ENCODE data around the gene EREG. TPM values are rescaled to one million over a fixed set of nuclear protein-coding genes. Genes with fewer than 3 reads are reported as not detected.

Gene EREG
- polyA plus RNA-seq, 1 donor, result 6.8 TPM

GRCh38 chr4:74418063-74418670, 53.2 kb downstream of the EREG start:
- Histone ChIP-seq H3K4me3 (ENCODE audit: low read length) (no peak overlapping the region), H3K9me3 (ENCODE audit: control insufficient read depth, low read depth, low read length) (no peaks in the 10 kb centered on the region), H3K27ac (ENCODE audit: low read length) (no peak overlapping the region), H3K36me3 (ENCODE audit: control insufficient read depth, insufficient read depth, low read length) (no peaks in the 10 kb centered on the region), H3K27me3 (ENCODE audit: control insufficient read depth, insufficient read depth, low read length) (no peaks in the 10 kb centered on the region), H3K4me1 (ENCODE audit: control insufficient read depth, insufficient read depth, low read length) (no peaks in the 10 kb centered on the region)
- DNase-seq, result no peak
- 68% methylated on average over 3 of the region's 6 CpGs for WGBS (ENCODE audit: insufficient coverage, low lambda C conversion rate)

- no CpG with 5 or more reads among the region's 5 CpGs for WGBS (ENCODE audit: insufficient coverage, low lambda C conversion rate)
- H3K27ac ChIP-seq (ENCODE audit: low read length), result no peak overlapping the region
- H3K9me3 ChIP-seq (ENCODE audit: control insufficient read depth, low read depth, low read length), result no peaks in the 10 kb centered on the region
- no peaks in the 10 kb centered on the region for H3K36me3 ChIP-seq (ENCODE audit: control insufficient read depth, insufficient read depth, low read length)
- DNase-seq, result no peak
- no peaks in the 10 kb centered on the region for H3K27me3 ChIP-seq (ENCODE audit: control insufficient read depth, insufficient read depth, low read length)
- no peaks in the 10 kb centered on the region for H3K4me1 ChIP-seq (ENCODE audit: control insufficient read depth, insufficient read depth, low read length)
- no peak overlapping the region for H3K4me3 ChIP-seq (ENCODE audit: low read length)
Observed at GRCh38 chr4:74420863-74421262, 55.9 kb downstream of the EREG start.

DNA sequence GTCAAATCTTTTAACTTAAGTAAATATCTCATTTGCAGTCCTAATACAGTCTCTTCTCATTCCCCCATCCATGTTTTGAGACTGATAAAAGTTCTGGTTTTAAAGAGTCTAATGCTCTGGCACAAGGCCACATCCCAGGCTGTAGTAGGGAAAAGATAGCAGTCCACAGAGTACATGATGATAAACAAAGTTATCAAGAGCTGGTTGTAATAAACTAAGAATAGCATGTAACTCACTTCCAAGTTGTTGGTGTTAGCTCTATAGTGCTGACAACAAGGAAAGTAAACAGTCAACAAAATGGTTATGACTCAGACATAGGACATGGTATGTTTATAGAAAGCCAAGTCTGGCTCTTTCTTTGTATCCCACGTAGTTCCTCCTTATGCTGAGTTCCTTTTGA, 58.2 kb downstream of the EREG start:
- H3K9me3 ChIP-seq (ENCODE audit: control insufficient read depth, low read depth, low read length), result no peaks in the 10 kb centered on the region
- no peaks in the 10 kb centered on the region for H3K27me3 ChIP-seq (ENCODE audit: control insufficient read depth, insufficient read depth, low read length)
- H3K4me3 ChIP-seq (ENCODE audit: low read length), result no peak overlapping the region
- no peak overlapping the region for H3K27ac ChIP-seq (ENCODE audit: low read length)
- WGBS (ENCODE audit: insufficient coverage, low lambda C conversion rate), result no CpG with 5 or more reads among the region's 1 CpG
- no peaks in the 10 kb centered on the region for H3K36me3 ChIP-seq (ENCODE audit: control insufficient read depth, insufficient read depth, low read length)
- peak in 1 of 2 donors; percentile 26 for DNase-seq
- H3K4me1 ChIP-seq (ENCODE audit: control insufficient read depth, insufficient read depth, low read length), result no peaks in the 10 kb centered on the region

DNA sequence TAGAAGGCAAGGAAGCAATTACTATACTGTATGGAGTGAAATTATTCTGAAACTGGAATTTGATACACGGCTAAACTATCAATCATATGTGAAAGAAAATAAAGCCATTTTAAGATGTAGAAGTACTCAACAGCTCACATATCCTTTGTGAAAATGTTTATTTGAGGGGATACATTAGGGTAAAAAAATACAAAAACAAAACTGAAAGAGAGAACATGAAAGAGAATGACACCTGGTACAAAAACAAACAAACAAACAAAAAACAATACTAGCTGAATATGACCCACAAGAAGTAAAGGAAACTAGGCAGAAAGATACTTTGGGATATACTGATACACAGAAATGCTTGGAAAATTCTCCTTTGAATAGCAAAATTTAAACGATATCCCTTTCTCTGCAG, 59.2 kb downstream of the EREG start:
- H3K9me3 ChIP-seq (ENCODE audit: control insufficient read depth, low read depth, low read length), result no peaks in the 10 kb centered on the region
- 100% methylated on average over 2 of the region's 2 CpGs for WGBS (ENCODE audit: insufficient coverage, low lambda C conversion rate)
- no peaks in the 10 kb centered on the region for H3K4me1 ChIP-seq (ENCODE audit: control insufficient read depth, insufficient read depth, low read length)
- no peak for DNase-seq
- no peaks in the 10 kb centered on the region for H3K36me3 ChIP-seq (ENCODE audit: control insufficient read depth, insufficient read depth, low read length)
- no peaks in the 10 kb centered on the region for H3K27me3 ChIP-seq (ENCODE audit: control insufficient read depth, insufficient read depth, low read length)
- H3K27ac ChIP-seq (ENCODE audit: low read length), result no peak overlapping the region
- H3K4me3 ChIP-seq (ENCODE audit: low read length), result no peak overlapping the region

GRCh38 chr4:74426101-74426500, 61.2 kb downstream of the EREG start:
- Histone ChIP-seq H3K27ac (ENCODE audit: low read length) (no peak overlapping the region), H3K9me3 (ENCODE audit: control insufficient read depth, low read depth, low read length) (no peaks in the 10 kb centered on the region), H3K27me3 (ENCODE audit: control insufficient read depth, insufficient read depth, low read length) (no peaks in the 10 kb centered on the region), H3K36me3 (ENCODE audit: control insufficient read depth, insufficient read depth, low read length) (no peaks in the 10 kb centered on the region), H3K4me3 (ENCODE audit: low read length) (no peak overlapping the region), H3K4me1 (ENCODE audit: control insufficient read depth, insufficient read depth, low read length) (no peaks in the 10 kb centered on the region)
- DNase-seq, result no peak
- WGBS (ENCODE audit: insufficient coverage, low lambda C conversion rate), result 100% methylated on average over 1 of the region's 1 CpG

DNA sequence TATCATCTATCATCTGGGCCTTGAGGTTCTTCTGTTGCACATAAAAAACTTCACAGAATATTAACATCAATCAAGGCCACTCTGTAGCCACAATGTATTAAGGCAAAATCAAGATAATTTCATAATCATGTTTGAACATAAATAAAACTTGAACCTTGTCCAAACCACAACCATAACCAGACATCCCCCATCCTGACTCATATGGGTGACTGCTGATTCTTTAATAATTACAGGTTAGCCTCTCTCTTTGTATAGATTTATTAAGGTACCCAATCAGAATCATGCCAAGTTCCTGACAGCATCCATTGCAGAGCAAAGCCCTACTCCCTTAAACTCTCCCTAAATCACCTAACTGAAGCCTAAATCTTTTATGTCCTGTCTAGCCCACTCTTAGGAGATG, 63.3 kb downstream of the EREG start:
- Histone ChIP-seq H3K4me3 (ENCODE audit: low read length) (no peak overlapping the region), H3K36me3 (ENCODE audit: control insufficient read depth, insufficient read depth, low read length) (no peaks in the 10 kb centered on the region), H3K27me3 (ENCODE audit: control insufficient read depth, insufficient read depth, low read length) (no peaks in the 10 kb centered on the region), H3K4me1 (ENCODE audit: control insufficient read depth, insufficient read depth, low read length) (no peaks in the 10 kb centered on the region), H3K9me3 (ENCODE audit: control insufficient read depth, low read depth, low read length) (no peaks in the 10 kb centered on the region), H3K27ac (ENCODE audit: low read length) (no peak overlapping the region)
- no peak for DNase-seq

DNA sequence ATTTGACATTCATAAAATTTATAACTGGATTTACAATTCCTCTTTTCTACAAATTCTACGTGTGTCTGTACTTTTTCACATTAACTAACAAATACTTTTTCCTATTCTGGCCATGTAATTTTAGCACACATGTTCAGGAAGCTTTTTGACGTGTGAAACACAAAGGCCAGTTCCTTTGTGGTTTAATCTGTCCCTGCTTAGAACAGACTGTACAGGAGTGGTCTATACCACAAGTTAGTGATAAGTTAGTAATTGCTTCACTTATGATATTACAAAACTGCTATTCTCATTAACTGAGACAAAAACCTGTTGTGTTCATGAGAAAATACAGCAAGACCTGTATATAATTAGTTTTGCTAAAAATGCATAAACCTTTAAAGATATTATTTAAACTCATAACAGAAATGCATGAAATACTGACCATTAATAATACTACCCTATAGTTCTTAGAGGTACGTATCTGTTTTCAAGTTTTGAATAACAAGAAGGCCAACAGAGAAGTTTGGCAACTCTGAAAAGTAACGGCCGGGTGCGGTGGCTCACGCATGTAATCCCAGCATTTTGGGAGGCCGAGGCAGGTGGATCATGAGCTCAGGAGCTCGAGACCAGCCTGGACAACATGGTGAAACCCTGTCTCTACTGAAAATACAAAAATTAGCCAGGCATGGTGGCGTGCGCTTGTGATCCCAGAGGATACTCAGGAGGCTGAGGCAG, 66.3 kb downstream of the EREG start:
- Histone ChIP-seq H3K27me3 (ENCODE audit: control insufficient read depth, insufficient read depth, low read length) (no peaks in the 10 kb centered on the region), H3K4me1 (ENCODE audit: control insufficient read depth, insufficient read depth, low read length) (no peaks in the 10 kb centered on the region), H3K4me3 (ENCODE audit: low read length) (no peak overlapping the region), H3K36me3 (ENCODE audit: control insufficient read depth, insufficient read depth, low read length) (no peaks in the 10 kb centered on the region), H3K9me3 (ENCODE audit: control insufficient read depth, low read depth, low read length) (no peaks in the 10 kb centered on the region), H3K27ac (ENCODE audit: low read length) (no peak overlapping the region)
- no peak for DNase-seq
- no CpG with 5 or more reads among the region's 11 CpGs for WGBS (ENCODE audit: insufficient coverage, low lambda C conversion rate)

DNA sequence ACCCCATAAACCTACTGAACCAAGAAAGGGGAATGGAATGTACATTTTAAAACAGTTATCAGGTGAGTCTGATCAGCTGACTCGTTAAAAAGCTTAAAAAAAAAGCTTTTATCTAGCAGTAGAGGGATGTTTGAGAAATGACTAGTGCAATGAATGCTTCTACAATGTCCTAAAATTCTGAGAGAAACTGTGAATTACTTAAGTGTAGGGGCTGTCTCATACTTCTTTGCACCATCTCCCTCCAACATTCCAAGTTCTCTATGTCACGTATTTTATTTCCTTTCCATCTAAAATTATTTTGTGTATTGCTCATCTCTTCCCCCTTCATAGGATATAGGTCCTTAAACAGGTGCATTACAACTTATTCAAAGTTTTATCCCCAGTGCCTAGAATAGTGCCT, 68.1 kb downstream of the EREG start:
- no peak overlapping the region for H3K4me3 ChIP-seq (ENCODE audit: low read length)
- H3K9me3 ChIP-seq (ENCODE audit: control insufficient read depth, low read depth, low read length), result no peaks in the 10 kb centered on the region
- no peaks in the 10 kb centered on the region for H3K4me1 ChIP-seq (ENCODE audit: control insufficient read depth, insufficient read depth, low read length)
- no peak overlapping the region for H3K27ac ChIP-seq (ENCODE audit: low read length)
- no peaks in the 10 kb centered on the region for H3K27me3 ChIP-seq (ENCODE audit: control insufficient read depth, insufficient read depth, low read length)
- DNase-seq, result no peak
- 89% methylated on average over 1 of the region's 2 CpGs for WGBS (ENCODE audit: insufficient coverage, low lambda C conversion rate)
- no peaks in the 10 kb centered on the region for H3K36me3 ChIP-seq (ENCODE audit: control insufficient read depth, insufficient read depth, low read length)

GRCh38 chr4:74433541-74434172, 68.7 kb downstream of the EREG start:
- 79% methylated on average over 4 of the region's 7 CpGs for WGBS (ENCODE audit: insufficient coverage, low lambda C conversion rate)

DNA sequence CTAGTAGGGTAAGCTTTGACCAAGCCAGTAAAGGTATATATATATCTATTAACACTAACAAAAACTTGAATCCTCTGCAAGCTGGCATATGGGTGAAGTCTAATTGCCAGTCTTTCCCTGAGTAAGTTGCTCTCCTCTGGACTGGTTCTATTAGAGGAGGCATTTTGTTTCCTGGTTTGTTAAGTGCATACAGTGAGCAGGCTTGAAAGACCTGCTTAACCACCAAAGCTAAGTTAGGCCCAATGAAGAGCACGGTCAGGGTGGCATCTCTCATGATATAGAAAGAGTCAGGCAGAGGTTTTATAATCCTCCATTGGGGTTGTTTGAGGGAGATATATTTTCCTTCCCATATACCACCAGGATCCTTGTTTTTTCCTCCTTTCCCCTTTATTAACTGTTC, 70.4 kb downstream of the EREG start:
- Histone ChIP-seq H3K4me3 (ENCODE audit: low read length) (no peak overlapping the region), H3K4me1 (ENCODE audit: control insufficient read depth, insufficient read depth, low read length) (no peaks in the 10 kb centered on the region), H3K27me3 (ENCODE audit: control insufficient read depth, insufficient read depth, low read length) (no peaks in the 10 kb centered on the region), H3K36me3 (ENCODE audit: control insufficient read depth, insufficient read depth, low read length) (no peaks in the 10 kb centered on the region), H3K9me3 (ENCODE audit: control insufficient read depth, low read depth, low read length) (no peaks in the 10 kb centered on the region), H3K27ac (ENCODE audit: low read length) (no peak overlapping the region)
- DNase-seq, result no peak
- no CpG with 5 or more reads among the region's 1 CpG for WGBS (ENCODE audit: insufficient coverage, low lambda C conversion rate)

More at GRCh38 chr4:74433541-74434172, 68.7 kb downstream of the EREG start:
- Histone ChIP-seq H3K9me3 (ENCODE audit: control insufficient read depth, low read depth, low read length) (no peaks in the 10 kb centered on the region), H3K27ac (ENCODE audit: low read length) (no peak overlapping the region), H3K4me3 (ENCODE audit: low read length) (no peak overlapping the region), H3K27me3 (ENCODE audit: control insufficient read depth, insufficient read depth, low read length) (no peaks in the 10 kb centered on the region), H3K4me1 (ENCODE audit: control insufficient read depth, insufficient read depth, low read length) (no peaks in the 10 kb centered on the region), H3K36me3 (ENCODE audit: control insufficient read depth, insufficient read depth, low read length) (no peaks in the 10 kb centered on the region)
- DNase-seq, result no peak

All from large intestine (tissue), 3 donors.